ENCODE results near the gene MYCT1.
"Not testable (repeated sequence)": the region's sequence is repeated elsewhere in the genome, so short reads cannot be mapped to it uniquely, and the experiment has no call there.

MYCT1 gene

GRCh38 chr6:152701863-152702401, 4.2 kb downstream of the MYCT1 start:
- Histone ChIP-seq H3K27me3 (no peaks in the 10 kb centered on the region; the same call in 1 of the 2 replicates), H3K4me3 (ENCODE audit: low read depth, low read length) (no peak overlapping the region), H3K4me1 (no peaks in the 10 kb centered on the region), H3K36me3 (no peaks in the 10 kb centered on the region), H3K9me3 (no peaks in the 10 kb centered on the region)
- DNase-seq: no peak
- no peak for TF ChIP-seq CTCF (IDR thresholded peaks at IDR 0.05; ENCODE audit: low read depth, low read length)

GRCh38 chr6:152703750-152704149, 6.1 kb downstream of the MYCT1 start:
- H3K4me1 ChIP-seq; H3K4me3 ChIP-seq (ENCODE audit: low read depth, low read length); H3K27me3 ChIP-seq; H3K9me3 ChIP-seq; DNase-seq; H3K36me3 ChIP-seq: not testable (repeated sequence)

GRCh38 chr6:152705327-152705726, 7.6 kb downstream of the MYCT1 start:
- H3K4me3 ChIP-seq (ENCODE audit: low read depth, low read length): no peak overlapping the region
- no peaks in the 10 kb centered on the region for H3K9me3 ChIP-seq
- TF ChIP-seq CTCF (IDR thresholded peaks at IDR 0.05; ENCODE audit: low read depth, low read length): no peak
- H3K27me3 ChIP-seq: no peaks in the 10 kb centered on the region
- DNase-seq: no peak
- H3K4me1 ChIP-seq: no peaks in the 10 kb centered on the region
- no peaks in the 10 kb centered on the region for H3K36me3 ChIP-seq

- Histone ChIP-seq H3K4me1 (no peaks in the 10 kb centered on the region), H3K36me3 (no peaks in the 10 kb centered on the region), H3K4me3 (ENCODE audit: low read depth, low read length) (no peak overlapping the region), H3K9me3 (no peaks in the 10 kb centered on the region), H3K27me3 (no peaks in the 10 kb centered on the region)
- no peak for DNase-seq
- TF ChIP-seq CTCF (IDR thresholded peaks at IDR 0.05; ENCODE audit: low read depth, low read length): peak; percentile 43
Measured at GRCh38 chr6:152716322-152716721, 18.6 kb downstream of the MYCT1 start.

DNA sequence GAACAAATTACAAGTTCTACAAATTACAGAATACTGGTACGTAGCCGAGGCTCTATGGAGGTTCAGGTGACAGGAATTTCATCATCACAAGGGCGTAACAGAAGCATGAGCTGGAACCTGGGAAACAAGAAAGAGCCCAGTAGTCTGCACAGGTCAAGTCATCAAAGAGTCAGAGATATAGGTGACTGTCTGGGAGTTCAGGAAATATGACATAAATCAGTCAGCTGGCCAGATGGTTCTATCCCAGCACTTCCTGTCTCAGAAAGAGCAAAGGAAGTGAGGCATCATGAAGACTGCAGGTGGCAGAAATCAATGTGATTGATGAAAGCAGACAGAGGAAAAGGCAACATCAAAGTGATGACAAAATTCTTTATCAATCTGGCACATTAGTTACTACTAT, 23.3 kb downstream of the MYCT1 start:
- no peak for DNase-seq
- Histone ChIP-seq H3K4me3 (ENCODE audit: low read depth, low read length) (no peak overlapping the region), H3K4me1 (no peaks in the 10 kb centered on the region), H3K36me3 (no peaks in the 10 kb centered on the region), H3K27me3 (no peaks in the 10 kb centered on the region), H3K9me3 (no peaks in the 10 kb centered on the region)
- no peak for TF ChIP-seq CTCF (IDR thresholded peaks at IDR 0.05; ENCODE audit: low read depth, low read length)

GRCh38 chr6:152721956-152722355, 24.3 kb downstream of the MYCT1 start:
- H3K4me3 ChIP-seq (ENCODE audit: low read depth, low read length): no peak overlapping the region
- no peaks in the 10 kb centered on the region for H3K4me1 ChIP-seq
- DNase-seq: no peak
- H3K27me3 ChIP-seq: no peaks in the 10 kb centered on the region
- TF ChIP-seq CTCF (IDR thresholded peaks at IDR 0.05; ENCODE audit: low read depth, low read length): no peak
- H3K36me3 ChIP-seq: no peaks in the 10 kb centered on the region
- H3K9me3 ChIP-seq: no peaks in the 10 kb centered on the region

DNA sequence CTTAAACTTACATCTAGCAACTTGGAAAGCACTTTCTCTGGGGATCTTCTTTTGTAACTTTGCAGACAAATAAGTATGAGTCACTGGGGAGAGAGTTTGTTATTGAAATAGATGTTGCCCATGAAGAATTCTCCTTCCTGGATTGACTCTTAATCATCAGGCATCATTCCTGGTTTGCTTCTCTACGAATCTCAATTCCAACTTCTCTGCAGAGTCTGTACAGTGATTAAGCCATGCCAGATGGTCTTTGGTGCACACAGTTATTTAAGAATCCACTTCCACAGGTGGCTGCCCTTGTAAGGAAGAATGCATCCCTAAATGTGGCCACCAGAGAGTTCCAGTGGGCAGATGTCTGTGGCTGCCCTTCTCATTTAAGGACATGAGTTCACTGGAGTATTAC, 25.7 kb downstream of the MYCT1 start:
- no peak overlapping the region for H3K4me3 ChIP-seq (ENCODE audit: low read depth, low read length)
- H3K36me3 ChIP-seq: no peaks in the 10 kb centered on the region
- H3K9me3 ChIP-seq: no peaks in the 10 kb centered on the region
- TF ChIP-seq CTCF (IDR thresholded peaks at IDR 0.05; ENCODE audit: low read depth, low read length): no peak
- no peaks in the 10 kb centered on the region for H3K4me1 ChIP-seq
- no peaks in the 10 kb centered on the region for H3K27me3 ChIP-seq
- no peak for DNase-seq

Data from BE2C (cell line).